ENCODE measurements around the gene DBI.

DNA sequence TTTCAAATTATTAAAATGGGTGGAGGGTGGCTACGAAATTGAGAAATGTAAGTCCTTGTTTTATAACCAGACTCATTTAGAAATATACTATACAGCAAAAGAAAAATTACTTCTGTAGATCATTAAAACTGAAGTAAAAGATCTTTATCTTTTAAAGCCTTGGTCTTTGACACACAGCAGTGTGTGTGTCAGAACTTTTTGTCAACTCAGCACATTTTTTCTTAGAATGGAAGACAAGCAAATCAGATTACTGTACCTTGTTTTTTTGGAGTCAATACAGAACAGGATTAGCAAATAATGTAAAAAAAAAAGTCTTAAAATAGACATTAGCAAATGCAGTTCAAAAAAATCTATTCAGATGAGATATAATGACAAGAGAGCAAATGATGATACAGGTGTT is 49.2 kb upstream of the DBI start:
- TF ChIP-seq GATA2 (IDR thresholded peaks at IDR 0.05; ENCODE audit: low read depth, low read length): no peak
- no peak for TF ChIP-seq GATA3 (IDR thresholded peaks at IDR 0.05; ENCODE audit: low read depth, low read length)
